Measurements from ENCODE around the gene OLAH. TPM values are rescaled to one million over a fixed set of nuclear protein-coding genes. Genes with fewer than 3 reads are reported as not detected.
"Not testable (repeated sequence)": the region's sequence is repeated elsewhere in the genome, so short reads cannot be mapped to it uniquely, and the experiment has no call there.

The OLAH gene
- 0.31 TPM for total RNA-seq

DNA sequence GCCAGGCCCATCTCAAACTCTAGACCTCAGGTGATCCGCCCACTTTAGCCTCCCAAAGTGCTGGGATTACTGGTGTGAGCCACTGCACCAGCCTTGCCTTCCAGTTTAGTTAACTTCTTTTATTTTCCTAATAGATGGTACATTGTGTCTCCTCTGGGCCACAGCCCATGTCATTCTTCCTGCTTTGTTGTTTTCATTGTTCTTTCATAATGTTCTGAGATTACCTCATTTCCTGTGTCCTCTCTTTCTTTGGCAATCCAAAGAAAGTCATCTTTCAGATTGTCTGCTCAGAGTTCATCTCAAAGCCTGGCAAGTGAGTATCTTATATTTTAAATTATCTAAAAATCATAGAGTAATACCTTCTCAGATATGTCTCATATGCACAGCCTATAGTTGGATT is at the start of gene OLAH:
Gene OLAH, plus strand, starts transcription at position 270 of the 400 bp plus-strand sequence. CDS start 3,346 bp downstream, outside the sequence.
- DNase-seq, result no peak

DNA sequence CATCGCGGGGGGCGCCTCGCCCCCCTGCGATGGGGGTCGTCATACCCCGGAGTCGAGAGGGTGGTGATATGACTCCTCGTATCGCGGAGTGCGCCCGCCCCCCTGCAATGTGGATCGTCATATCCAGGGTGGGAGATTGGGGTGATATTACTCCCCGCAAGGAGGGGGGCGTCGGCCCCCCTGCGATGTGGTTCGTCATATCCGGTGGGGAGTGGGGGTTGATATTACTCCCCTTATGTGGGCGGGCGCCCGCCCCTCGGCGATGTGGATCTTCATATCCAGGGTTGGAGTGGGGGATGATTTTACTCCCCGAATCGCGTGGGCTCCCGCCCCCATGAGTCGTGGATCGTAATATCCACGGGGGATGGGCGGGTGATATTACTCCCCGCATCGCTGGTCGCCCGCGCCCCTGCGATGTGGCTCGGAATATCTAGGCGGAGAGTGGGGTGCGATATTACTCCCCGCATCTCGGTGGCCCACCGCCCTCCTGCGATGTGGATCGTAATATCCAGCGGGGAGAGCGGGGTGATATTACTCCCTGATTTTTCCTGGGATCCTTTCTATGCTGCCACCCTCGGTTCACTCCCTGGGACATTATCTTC is 47.7 kb upstream of the OLAH start:
- no peak for DNase-seq

DNA sequence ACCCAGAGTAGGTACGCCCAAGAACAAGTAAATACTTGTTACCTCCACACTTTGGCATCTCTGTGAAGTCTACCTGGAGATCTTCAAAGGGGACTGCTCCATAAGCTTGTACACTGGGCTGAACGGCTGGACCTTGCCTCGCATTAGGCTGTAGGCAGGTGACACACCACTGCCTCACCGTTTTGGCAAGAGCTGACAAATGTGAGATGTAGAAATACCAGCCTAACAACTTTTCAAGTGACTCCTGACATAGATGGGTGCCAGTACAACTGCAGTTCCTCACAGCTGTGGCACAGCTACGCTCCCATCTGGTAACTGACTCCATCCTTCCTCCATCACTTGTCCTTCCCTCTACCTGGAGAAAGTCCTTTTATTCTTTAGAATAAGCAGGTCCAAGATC is 30.2 kb upstream of the OLAH start:
- not testable (repeated sequence) for DNase-seq

DNA sequence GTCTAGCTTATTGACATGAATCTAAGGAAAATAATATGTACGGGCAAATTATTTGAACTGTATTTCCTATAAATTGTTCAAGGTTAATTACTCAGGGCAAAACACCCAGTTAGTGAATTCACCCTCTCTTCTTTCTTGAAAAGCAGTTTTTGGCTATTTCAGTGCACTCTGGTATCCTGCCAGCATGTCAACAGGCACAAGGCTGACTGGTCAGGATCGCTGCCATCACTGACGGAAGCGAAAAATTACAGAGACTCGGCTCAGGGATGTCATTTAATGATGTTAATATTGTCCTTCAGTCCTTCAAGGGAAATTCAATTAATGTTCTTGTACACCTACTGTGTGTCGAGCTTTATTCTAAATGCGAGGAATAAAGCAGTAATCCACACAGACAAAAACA is 28.3 kb upstream of the OLAH start:
- DNase-seq, result no peak

DNA sequence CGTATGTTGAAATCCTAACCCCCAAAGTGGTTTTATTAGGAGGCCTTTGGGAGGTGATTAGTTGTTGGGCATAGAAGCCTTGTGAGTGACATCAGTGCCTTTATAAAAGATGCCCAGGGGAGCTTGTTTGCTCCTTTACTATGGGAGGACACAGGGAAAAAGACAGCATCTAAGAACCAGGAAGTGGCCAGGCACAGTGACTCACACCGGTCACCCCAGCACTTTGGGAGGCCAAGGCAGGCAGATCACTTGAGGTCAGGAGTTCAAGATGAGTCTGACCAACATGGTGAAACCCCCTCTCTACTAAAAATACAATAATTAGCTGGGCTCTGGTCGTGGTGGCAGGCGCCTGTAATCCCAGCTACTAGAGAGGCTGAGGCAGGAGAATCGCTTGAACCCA is 22.8 kb upstream of the OLAH start:
- not testable (repeated sequence) for DNase-seq

DNA sequence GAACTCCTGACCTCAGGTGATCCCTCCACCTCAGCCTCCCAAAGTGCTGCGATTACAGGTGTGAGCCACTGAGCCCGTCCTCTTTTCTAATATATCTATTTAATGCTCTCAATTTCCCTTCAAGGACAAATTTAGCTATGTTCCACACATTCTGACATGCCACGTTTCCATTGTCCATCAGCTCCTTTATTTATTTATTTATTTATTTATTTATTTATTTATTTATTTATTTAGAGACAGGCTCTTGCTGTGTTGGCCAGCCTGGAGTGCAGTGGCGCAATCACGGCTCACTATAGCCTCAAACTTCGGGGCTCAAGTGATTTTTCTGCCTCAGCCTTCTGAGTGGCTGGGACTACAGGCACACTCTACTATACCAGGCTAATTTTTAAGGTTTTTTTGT is 20.7 kb upstream of the OLAH start:
- DNase-seq, result not testable (repeated sequence)

DNA sequence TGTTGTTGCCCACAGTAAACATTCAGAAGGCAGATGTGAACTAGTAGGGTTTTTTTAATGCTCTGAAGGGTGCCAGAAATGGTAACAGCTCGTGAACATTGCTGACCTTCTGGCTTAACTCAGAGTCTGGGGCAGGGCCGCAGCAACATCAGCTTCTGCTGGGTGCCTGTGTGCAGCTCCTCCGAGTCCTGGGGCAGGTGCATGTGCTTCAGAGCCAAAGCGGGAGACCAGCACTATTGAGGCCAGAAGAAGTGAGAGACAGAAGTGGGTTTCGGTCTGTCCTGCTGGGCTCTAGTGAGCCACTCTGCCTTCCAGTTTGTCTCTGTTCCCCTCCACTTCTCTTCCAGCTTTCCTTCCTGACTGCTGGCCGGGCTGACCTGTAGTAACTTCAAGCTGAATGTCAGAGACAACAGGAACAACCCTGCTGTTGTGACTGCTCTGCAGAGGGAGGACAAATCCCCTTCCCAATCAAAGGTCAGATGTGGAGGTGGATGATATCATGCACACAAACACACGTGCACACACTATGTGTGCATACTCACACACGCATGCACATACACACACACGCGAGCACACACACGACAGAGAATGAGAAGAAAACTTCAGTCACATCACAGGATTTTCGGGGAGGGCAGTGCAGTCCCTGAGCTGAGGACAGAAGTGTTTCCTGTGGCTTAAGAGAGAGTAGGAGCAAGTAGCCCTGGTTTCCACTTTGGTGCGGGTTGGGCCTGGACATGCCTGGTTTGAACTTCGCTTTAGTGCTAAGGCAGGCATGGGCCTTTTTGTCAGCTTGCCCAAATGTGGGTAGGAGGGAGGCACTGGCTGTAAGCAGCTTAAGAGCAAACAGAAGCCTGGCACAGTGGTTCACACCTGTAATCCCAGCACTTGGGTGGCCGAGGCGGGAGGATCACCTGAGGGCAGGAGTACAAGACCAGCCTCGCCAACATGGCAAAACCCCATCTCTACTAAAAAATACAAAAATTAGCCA is 19.4 kb upstream of the OLAH start:
- not testable (repeated sequence) for DNase-seq

DNA sequence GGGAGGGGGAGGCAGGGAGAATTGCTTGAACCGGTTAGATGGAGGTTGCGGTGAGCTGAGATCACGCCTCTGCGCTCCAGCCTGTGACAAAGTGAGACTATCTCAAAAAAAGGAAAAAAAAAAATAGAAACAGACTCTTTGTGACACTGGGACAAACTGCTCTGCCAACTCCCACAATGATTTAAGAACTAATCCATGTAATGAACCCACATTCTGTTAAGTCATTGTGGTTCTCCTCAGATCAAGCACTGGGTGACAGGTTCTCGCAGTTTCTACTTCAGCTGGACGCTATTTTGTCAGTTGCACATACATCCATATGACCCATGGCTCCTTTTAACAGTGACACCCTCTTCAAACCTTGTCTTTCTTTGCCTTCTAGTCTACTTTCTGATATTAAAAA is 18.7 kb upstream of the OLAH start:
- DNase-seq, result not testable (repeated sequence)

DNA sequence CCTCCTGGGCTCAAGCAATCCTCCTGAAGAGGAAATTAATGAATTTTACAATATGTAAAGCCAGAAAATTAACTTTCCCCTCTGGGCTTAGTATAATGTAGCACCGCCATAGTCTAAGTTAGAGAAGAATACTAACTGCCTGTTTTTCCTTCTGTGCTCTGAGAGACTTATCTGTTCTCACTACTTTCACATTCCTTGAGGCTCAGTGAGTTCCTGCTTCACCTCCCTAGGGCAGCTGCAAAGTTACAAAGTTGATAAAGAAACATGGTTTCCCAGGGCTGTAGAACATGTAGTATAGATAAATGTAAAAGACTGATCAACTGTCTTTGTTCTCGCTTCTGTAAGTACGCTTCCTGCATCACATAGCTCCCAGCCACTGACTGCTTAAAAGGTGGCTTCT is 16.0 kb upstream of the OLAH start:
- DNase-seq, result no peak

DNA sequence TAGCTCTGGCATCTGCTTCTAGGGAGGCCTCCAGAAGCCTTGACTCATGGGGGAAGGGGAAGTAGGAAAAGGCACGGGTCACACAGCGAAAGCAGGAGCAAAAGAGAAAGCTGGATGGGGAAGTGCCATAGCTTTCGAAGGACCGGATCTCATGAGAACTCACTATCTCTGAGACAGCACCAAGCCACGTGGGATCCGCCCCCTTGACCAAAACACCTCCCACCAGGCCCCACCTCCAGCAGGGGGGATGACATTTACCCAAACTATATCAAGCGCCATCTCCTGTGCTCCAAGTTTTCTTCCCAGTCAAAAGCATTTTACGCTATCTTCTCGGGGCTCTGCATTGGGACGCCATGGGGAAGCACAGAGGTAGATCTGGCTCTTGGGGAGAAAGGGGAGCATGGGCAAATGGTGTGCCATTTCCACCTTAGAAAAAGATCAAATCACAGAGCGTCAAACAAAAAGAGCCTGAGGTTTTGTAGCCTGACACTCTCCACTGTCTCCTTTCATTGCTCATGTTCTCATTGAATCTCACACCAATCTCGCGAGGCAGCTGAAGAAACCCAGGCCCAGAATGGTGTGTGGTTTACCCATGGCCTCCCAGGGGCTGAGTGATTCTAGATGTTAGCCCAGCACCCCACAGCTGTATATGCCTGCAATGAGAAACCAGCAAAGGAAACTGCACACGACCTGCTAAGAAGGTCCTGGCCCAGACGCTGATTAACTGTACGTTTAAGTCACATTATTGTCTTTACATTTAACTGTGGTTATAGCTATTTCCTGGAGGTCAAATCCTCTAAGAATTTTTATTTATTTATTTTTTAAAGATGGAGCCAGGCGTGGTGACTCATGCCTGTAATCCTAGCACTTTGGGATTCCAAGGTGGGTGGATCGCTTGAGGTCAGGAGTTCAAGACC is 8.1 kb upstream of the OLAH start:
- DNase-seq, result no peak

DNA sequence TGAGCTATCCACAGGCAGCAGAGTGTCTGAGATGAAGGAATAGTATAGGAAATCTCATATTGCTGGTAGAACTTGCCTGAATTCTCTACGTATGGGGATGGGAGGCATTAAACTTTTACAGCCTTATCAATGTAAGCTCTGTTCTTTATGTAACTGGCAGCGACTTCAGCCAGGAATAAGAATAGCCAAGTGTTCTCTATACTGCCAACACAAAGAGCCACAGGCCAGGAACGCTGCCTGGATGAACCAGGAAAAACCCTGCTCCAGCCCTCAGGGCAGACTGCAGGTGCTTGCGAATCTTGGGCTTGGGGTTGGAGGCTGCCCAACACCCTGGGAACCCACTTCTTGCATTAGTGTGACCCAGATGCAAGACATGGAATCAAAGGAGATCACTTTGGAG is 6.1 kb upstream of the OLAH start:
- DNase-seq, result no peak

DNA sequence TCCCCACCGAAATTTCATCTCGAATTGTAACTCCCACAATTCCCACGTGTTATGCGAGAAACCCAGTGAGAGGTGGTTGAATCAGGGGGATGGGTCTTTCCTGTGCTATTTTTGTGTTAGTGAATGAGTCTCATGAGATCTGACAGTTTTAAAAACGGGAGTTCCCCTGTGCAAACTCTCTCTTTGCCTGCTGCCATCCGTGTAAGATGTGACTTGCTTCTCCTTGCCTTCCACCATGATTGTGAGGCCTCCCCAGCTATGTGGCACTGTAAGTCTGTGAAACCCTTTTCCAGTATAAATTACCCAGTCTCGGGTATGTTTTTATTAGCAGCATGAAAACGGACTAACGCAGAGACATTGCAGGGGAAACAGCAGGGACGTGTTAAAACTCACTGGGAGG is 5.3 kb upstream of the OLAH start:
- DNase-seq, result no peak

DNA sequence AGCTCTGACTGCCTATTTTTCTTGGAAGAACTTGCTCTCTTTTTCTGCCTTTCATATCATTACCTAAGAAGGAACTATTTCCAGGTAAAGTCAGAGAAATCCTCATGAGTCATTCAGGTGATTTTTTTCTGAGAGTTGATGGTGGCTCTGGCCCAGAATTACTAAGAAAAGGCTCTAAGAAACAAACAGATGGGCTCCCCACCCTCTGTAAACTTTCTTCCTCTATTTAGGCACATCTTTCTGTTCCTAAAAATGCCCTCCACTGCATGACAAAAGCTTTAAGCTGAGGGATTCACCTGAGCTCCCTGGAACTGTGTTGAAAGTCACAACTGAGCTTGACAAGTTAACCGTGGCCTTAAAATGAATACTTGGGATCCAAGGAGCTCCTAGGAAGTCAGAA is 1.6 kb downstream of the OLAH start:
- no peak for DNase-seq

DNA sequence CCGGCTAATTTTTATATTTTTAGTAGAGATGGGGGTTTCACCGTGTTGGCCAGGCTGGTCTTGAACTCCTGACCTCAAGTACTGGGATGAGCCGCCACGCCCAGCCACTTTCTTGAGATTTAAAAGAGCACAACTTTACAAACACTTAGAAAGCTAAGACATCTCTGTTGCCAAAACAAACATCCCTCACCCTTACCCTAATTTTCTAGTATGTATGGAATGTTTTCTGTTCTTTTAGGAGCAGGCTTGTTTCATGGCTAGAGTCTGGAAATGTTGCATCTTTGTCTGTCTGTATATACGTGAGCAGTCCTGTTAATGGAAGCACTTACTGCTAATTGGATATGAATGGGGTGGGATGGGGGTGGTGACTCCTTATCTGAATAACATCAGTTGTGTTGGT is 2.9 kb downstream of the OLAH start:
- DNase-seq, result no peak

DNA sequence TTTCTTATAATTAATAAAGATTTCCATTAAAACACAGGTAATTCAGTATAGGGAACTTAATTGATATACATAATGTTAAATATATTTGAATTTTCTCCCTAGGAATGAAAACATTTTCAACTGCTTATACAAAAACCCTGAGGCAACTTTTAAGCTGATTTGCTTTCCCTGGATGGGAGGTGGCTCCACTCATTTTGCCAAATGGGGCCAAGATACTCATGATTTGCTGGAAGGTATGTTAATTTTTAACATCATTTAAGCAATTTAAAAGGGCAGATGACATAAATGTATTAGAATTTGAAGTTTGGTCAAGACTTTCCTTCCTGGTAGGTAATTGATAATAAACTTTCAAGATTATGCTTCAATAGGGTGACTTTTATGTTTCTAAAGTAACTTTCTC is 5.8 kb downstream of the OLAH start:
- DNase-seq, result no peak

DNA sequence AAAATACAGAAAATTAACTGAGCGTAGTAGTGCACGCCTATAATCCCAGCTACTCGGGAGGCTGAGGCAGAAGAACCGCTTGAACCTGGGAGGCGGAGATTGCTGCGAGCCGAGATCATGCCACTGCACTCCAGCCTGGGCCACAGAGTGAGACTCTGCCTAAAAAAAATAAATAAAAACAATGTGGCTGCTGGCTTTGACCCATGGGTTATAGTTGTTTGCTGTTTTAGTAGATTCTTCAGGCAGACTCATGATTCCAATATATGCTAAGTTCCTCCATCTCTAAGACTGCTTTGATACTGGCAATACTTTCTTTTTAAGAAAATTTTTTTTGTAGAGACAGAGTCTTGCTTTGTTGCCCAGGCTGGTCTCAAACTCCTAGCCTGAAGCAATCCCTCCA is 8.4 kb downstream of the OLAH start:
- no peak for DNase-seq

DNA sequence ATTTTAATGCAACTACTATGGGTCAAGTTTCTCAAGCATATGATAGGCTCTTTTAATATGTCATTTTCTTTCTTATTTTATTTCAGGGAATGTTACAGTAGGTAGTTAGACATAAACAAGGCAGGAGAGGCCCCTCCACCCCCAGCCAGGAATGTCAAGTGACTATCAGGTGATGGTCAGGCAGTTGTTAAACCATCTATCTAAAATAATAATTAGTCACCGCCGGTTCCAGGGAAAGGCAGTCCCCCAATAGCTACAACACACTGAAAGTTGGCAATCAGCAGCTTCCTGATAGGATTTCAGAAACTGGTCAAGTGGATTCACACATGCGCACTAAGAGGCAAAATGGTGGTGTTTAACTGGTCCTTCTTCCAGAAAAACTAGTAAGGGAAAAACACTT is 9.3 kb downstream of the OLAH start:
- no peak for DNase-seq

DNA sequence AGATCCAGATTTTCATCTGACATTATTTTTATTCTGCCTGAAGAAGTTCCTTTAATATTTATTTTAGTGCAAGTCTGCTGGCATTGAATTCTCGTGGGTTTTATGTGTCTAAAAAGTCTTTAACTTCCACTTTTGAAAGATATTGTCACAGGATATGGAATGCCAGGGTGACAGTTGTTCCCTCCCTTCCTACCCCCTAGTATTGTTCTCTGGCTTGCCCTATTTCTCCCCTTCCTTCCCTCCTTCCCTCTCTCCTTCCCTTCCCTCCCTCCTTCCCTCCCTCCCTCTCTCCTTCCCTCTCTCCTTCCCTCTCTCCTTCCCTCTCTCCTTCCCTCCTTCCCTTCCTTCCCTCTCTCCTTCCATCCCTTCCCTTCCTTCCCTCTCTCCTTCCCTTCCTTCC is 14.9 kb downstream of the OLAH start:
- DNase-seq, result no peak

DNA sequence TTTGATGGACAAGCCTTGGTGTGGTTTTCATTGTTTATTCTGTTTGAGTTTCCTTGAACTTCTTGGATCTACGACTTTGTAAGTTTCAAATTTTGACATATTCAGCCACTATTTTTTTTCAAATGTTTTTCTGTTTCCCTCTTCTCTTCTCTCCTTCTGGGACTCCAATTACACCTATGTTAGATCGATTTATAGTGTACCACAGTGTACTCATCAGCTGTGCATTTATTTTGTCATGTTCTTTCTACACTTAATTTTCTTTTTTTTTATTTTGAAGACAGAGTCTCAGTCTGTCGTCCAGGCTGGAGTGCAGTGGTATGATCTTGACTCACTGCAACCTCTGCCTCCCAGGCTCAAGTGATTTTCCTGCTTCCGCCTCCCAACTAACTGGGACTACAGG is 16.2 kb downstream of the OLAH start:
- DNase-seq, result no peak

DNA sequence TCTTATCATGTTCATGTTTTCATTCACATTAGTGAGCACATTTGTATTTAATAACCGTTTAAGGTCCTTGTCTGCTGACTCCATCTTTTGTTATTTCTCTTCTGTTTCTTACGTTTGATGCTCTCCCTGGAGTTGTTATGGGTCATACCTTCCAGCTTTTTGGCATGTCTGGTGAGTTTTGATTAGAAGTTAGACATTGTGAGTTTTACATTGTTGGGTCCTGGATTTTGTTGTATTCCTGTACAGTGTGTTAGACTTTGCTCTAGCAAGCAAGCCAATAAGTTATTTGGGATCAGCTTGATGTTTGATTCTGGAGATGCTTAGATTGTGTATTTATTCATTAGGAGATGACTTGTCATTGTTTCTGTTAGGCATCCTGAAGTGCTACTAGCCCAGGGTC is 16.9 kb downstream of the OLAH start:
- DNase-seq, result no peak

DNA sequence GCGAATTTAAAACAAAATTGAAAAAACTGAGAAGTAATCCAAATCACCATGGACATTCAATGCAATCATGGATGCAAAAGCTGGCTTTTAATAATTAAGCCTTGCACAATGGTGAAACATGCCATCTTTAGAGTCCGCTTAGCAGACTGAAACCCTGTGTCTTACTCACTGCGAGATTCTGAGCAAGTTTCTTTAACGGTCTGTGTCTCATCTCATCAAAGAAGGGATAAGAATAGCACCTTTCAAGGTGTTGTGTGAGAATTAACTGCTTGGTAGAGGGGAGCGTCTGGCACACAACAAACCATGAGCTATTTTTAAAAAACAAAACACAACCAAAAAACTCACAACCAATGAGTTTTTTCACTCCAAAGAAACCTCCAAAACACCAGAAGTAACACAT is 23.4 kb downstream of the OLAH start:
- no peak for DNase-seq

DNA sequence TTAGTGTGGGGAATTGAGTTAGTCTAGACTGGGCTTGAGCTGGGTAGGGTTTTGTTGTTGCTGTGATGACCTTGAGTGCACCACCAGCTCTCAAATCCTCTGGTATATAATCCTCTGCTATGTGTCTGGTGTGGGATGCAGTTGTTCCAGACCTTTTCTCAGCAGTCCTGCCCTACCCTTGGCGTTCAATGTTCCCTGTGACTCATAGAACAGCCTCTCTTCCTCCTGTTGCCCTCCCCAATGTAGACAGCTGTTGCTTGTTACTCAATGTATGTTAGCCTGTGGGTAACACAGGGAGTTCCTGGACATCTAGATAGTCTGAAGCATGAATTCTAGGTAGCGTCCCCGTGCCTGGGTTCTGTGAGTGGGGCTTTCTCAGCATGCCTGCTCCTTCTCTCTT is 25.1 kb downstream of the OLAH start:
- DNase-seq, result no peak

DNA sequence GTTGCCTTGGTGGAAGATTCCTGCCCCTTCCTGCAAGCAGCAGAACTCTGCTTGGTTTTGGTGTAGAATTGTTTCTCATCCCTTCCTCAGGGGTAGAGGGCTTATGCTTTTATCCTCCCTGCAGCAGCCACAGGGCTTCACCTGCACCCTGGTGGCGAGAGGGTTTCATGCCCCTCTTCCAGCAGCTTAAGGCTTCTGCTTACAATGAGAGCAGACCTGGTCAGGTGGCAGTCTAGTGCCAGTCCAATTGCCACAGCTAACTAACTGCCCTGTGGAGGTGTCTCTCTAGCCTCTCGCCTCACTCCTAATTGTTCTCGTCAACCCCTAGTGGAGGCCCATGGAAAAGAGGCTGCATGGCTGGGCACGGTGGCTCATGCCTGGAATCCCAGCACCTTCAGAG is 25.5 kb downstream of the OLAH start:
- no peak for DNase-seq
